Astrocyte (in vitro differentiated cells and primary cell): ENCODE results near the gene BBS9. TPM values are rescaled to one million over a fixed set of nuclear protein-coding genes. Genes with fewer than 3 reads are reported as not detected.

Source experiments
- DNase-seq: peaks from one replicate; pipeline ENCODE4 v3.0.0-alpha.2; 2010; ENCODE audit warnings: low read depth
- FAIRE-seq: peaks from 2 replicates; lab custom pipeline; 2011; peaks lifted over from hg19 to GRCh38; lab: Jason Lieb, UNC
- H2AFZ ChIP-seq: 2 replicates; pipeline ENCODE4 v1.6.0; 2012; ENCODE audit warnings: low read depth, low read length, inconsistent platforms
- H3K27ac ChIP-seq: 2 replicates; pipeline ENCODE4 v1.5.1; 2011; ENCODE audit warnings: low read depth, low read length, inconsistent platforms
- H3K27me3 ChIP-seq: 2 replicates; pipeline ENCODE4 v1.6.0; 2011; ENCODE audit warnings: low read length, inconsistent platforms; ENCODE audit not compliant: insufficient read depth
- H3K36me3 ChIP-seq: 2 replicates; pipeline ENCODE4 v1.5.1; 2011; ENCODE audit warnings: low read length, inconsistent platforms; ENCODE audit not compliant: insufficient read depth
- H3K4me1 ChIP-seq: 2 replicates; pipeline ENCODE4 v1.5.1; 2011; ENCODE audit warnings: low read length, inconsistent platforms; ENCODE audit not compliant: insufficient read depth
- H3K4me2 ChIP-seq: 2 replicates; pipeline ENCODE4 v1.6.0; 2012; ENCODE audit warnings: low read length, inconsistent platforms
- H3K4me3 ChIP-seq: 2 replicates; pipeline ENCODE4 v1.5.1; 2011; ENCODE audit warnings: low read depth, mild to moderate bottlenecking, low read length, inconsistent platforms; ENCODE audit not compliant: insufficient read depth
- H3K79me2 ChIP-seq: 2 replicates; pipeline ENCODE4 v1.6.0; 2012; ENCODE audit warnings: mild to moderate bottlenecking, low read length, inconsistent platforms; ENCODE audit not compliant: insufficient read depth
- H3K9ac ChIP-seq: 2 replicates; pipeline ENCODE4 v1.6.0; 2012; ENCODE audit warnings: mild to moderate bottlenecking, low read length, inconsistent platforms
- H3K9me3 ChIP-seq: 2 replicates; pipeline ENCODE4 v1.5.1; 2012; ENCODE audit warnings: low read depth, mild to moderate bottlenecking, low read length, inconsistent platforms; ENCODE audit not compliant: insufficient read depth
- H4K20me1 ChIP-seq: 2 replicates; pipeline ENCODE4 v1.6.0; 2012; ENCODE audit warnings: low read length, inconsistent platforms; ENCODE audit not compliant: insufficient read depth
- H3K27ac Mint-ChIP-seq: one replicate; pipeline ENCODE4 v1.8.0; 2021; ENCODE audit warnings: mild to moderate bottlenecking, mixed read lengths; ENCODE audit not compliant: unreplicated experiment
- H3K27me3 Mint-ChIP-seq: one replicate; pipeline ENCODE4 v1.8.0; 2021; ENCODE audit warnings: low read depth, mixed read lengths; ENCODE audit not compliant: unreplicated experiment
- H3K36me3 Mint-ChIP-seq: one replicate; pipeline ENCODE4 v1.8.0; 2021; ENCODE audit warnings: low read depth, mixed read lengths; ENCODE audit not compliant: unreplicated experiment
- H3K4me1 Mint-ChIP-seq: one replicate; pipeline ENCODE4 v1.8.0; 2021; ENCODE audit warnings: low read depth, mixed read lengths; ENCODE audit not compliant: unreplicated experiment
- H3K4me3 Mint-ChIP-seq: one replicate; pipeline ENCODE4 v1.8.0; 2021; ENCODE audit warnings: mild to moderate bottlenecking, moderate library complexity, mixed read lengths; ENCODE audit not compliant: unreplicated experiment
- H3K9me3 Mint-ChIP-seq: one replicate; pipeline ENCODE4 v1.8.0; 2021; ENCODE audit warnings: mild to moderate bottlenecking, mixed read lengths; ENCODE audit not compliant: unreplicated experiment
- CTCF ChIP-seq: IDR thresholded peaks from 2 replicates; pipeline ENCODE4 v1.5.1; 2011; ENCODE audit warnings: low read depth, mild to moderate bottlenecking, inconsistent platforms, low read length, moderate library complexity; ENCODE audit not compliant: insufficient read depth
- EZH2 ChIP-seq: IDR thresholded peaks from 2 replicates; pipeline ENCODE4 v1.6.1; 2012; ENCODE audit warnings: mild to moderate bottlenecking, low read length, inconsistent platforms; ENCODE audit not compliant: insufficient read depth
- total RNA-seq: library from RNA; stranded (reverse); gene quantifications from 2 replicates; pipeline ENCODE4 v1.2.1, GENCODE V29; 2021

BBS9 gene
- total RNA-seq, 1 donor from 2014 or later, result 25.1 TPM

- H3K4me1 Mint-ChIP-seq, result no peaks in the 10 kb centered on the region
- Histone ChIP-seq H3K4me2 (no peak overlapping the region), H3K36me3 (no peaks in the 10 kb centered on the region), H3K27me3 (no peaks in the 10 kb centered on the region), H3K9me3 (no peaks in the 10 kb centered on the region), H3K4me1 (no peaks in the 10 kb centered on the region), H2AFZ (no peak overlapping the region), H3K9ac (no peak overlapping the region), H4K20me1 (no peaks in the 10 kb centered on the region), H3K4me3 (no peak overlapping the region), H3K27ac (no peak overlapping the region), H3K79me2 (no peaks in the 10 kb centered on the region)
- peaks cover 3% of the 10 kb centered on the region for H3K9me3 Mint-ChIP-seq
- no peak for TF ChIP-seq CTCF
- TF ChIP-seq EZH2, result no peak
- no peaks in the 10 kb centered on the region for H3K36me3 Mint-ChIP-seq
- no peaks in the 10 kb centered on the region for H3K27me3 Mint-ChIP-seq
- FAIRE-seq (no peak), DNase-seq (no peak)
- H3K27ac Mint-ChIP-seq, result no peak overlapping the region
- H3K4me3 Mint-ChIP-seq, result no peak overlapping the region
Observed at GRCh38 chr7:33466203-33466602, 336.8 kb downstream of the BBS9 start.

GRCh38 chr7:33471636-33472242 lies 342.4 kb downstream of the BBS9 start:
- H3K27me3 Mint-ChIP-seq, result no peaks in the 10 kb centered on the region
- H3K27ac Mint-ChIP-seq, result no peak overlapping the region
- H3K4me1 ChIP-seq, result no peaks in the 10 kb centered on the region
- FAIRE-seq (no peak), DNase-seq (no peak)
- no peak overlapping the region for H3K4me2 ChIP-seq
- H3K9me3 ChIP-seq, result no peaks in the 10 kb centered on the region
- TF ChIP-seq EZH2 (no peak), CTCF (no peak)
- H3K27me3 ChIP-seq, result no peaks in the 10 kb centered on the region
- no peaks in the 10 kb centered on the region for H3K36me3 Mint-ChIP-seq
- H3K27ac ChIP-seq, result no peak overlapping the region
- peaks cover 3% of the 10 kb centered on the region for H3K9me3 Mint-ChIP-seq
- no peak overlapping the region for H3K4me3 Mint-ChIP-seq
- no peaks in the 10 kb centered on the region for H3K36me3 ChIP-seq
- no peak overlapping the region for H3K9ac ChIP-seq
- H2AFZ ChIP-seq, result no peak overlapping the region
- no peaks in the 10 kb centered on the region for H3K4me1 Mint-ChIP-seq
- no peaks in the 10 kb centered on the region for H4K20me1 ChIP-seq
- no peaks in the 10 kb centered on the region for H3K79me2 ChIP-seq
- H3K4me3 ChIP-seq, result no peak overlapping the region

GRCh38 chr7:33472348-33473025 lies 343.1 kb downstream of the BBS9 start:
- Mint-ChIP-seq H3K4me1 (no peaks in the 10 kb centered on the region), H3K9me3 (peaks cover 3% of the 10 kb centered on the region), H3K36me3 (no peaks in the 10 kb centered on the region), H3K27me3 (no peaks in the 10 kb centered on the region), H3K4me3 (no peak overlapping the region), H3K27ac (no peak overlapping the region)
- no peak overlapping the region for H3K9ac ChIP-seq
- no peaks in the 10 kb centered on the region for H3K27me3 ChIP-seq
- TF ChIP-seq EZH2 (no peak), CTCF (no peak)
- no peak overlapping the region for H3K4me2 ChIP-seq
- DNase-seq, result no peak
- no peaks in the 10 kb centered on the region for H3K4me1 ChIP-seq
- no peaks in the 10 kb centered on the region for H3K9me3 ChIP-seq
- no peak overlapping the region for H3K27ac ChIP-seq
- no peak overlapping the region for H3K4me3 ChIP-seq
- H4K20me1 ChIP-seq, result no peaks in the 10 kb centered on the region
- FAIRE-seq, result no peak
- H2AFZ ChIP-seq, result no peak overlapping the region
- no peaks in the 10 kb centered on the region for H3K79me2 ChIP-seq
- H3K36me3 ChIP-seq, result no peaks in the 10 kb centered on the region
